Activated T-helper 1 cell treated with anti-CD3 and anti-CD28 coated beads, Interleukin-12 subunit alpha, Interleukin-12 subunit beta, Interleukin-2, Interleukin-4 antibody, amounts not matched to agents 30 ng/mL and 10 ng/mL and 1 ng/mL, durations not matched to agents 14 hours and 24 hours and 36 hours (primary cell): Measurements from ENCODE around the gene SOCS6. TPM values are rescaled to one million over a fixed set of nuclear protein-coding genes. Genes with fewer than 3 reads are reported as not detected.

Experiments used
- DNase-seq: peaks from one replicate; pipeline ENCODE4 v3.0.0; 2021; ENCODE audit warnings: low spot score
- H3K27ac Mint-ChIP-seq: one replicate; pipeline ENCODE4 v1.8.0; 2021; ENCODE audit warnings: mild to moderate bottlenecking, mixed read lengths
- H3K27me3 Mint-ChIP-seq: one replicate; pipeline ENCODE4 v1.8.0; 2022; ENCODE audit warnings: mild to moderate bottlenecking, moderate library complexity, mixed read lengths; ENCODE audit not compliant: insufficient read depth
- H3K36me3 Mint-ChIP-seq: one replicate; pipeline ENCODE4 v1.8.0; 2021; ENCODE audit warnings: low read depth, mixed read lengths
- H3K4me1 Mint-ChIP-seq: one replicate; pipeline ENCODE4 v1.8.0; 2021; ENCODE audit warnings: low read depth, mixed read lengths
- H3K4me3 Mint-ChIP-seq: one replicate; pipeline ENCODE4 v1.8.0; 2021; ENCODE audit warnings: mild to moderate bottlenecking, moderate library complexity, mixed read lengths
- H3K9me3 Mint-ChIP-seq: one replicate; pipeline ENCODE4 v1.8.0; 2021; ENCODE audit warnings: mixed read lengths
- intact Hi-C: fragments of 100-400 bp; cut with micrococcal nuclease; formaldehyde crosslinking; loops from one replicate; pipeline ENCODE4 v1.15.1; 2024
- total RNA-seq: library from RNA; stranded (reverse); gene quantifications from 2 replicates; pipeline ENCODE4 v1.2.3, GENCODE V29; 2022

The SOCS6 gene
- total RNA-seq, 1 donor from 2014 or later = 3.9 TPM

DNA sequence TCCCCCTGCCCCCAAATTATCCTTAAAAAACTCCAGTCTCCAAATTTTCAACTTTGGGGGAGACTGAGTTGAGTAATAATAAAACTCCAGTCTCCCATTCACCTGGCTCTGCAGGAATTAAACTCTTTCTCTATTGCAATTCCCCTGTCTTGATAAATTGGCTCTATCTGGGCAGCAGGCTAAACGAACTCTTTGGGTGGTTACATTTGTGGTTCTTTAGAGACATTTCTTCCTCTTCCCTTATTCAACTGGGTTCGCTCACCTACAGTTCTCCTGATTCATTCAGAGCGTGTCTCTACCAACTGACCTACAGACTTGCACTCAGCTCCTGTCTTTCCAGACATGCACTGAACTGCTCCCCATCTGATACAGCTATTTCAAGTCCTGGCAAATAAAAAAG is 17.1 kb upstream of the SOCS6 start:
- peaks cover 2% of the 10 kb centered on the region for H3K27me3 Mint-ChIP-seq
- no peak overlapping the region for H3K27ac Mint-ChIP-seq
- intact Hi-C loops = no loop called here
- H3K36me3 Mint-ChIP-seq = no peaks in the 10 kb centered on the region
- peaks cover 23% of the 10 kb centered on the region for H3K9me3 Mint-ChIP-seq
- no peak for DNase-seq
- H3K4me3 Mint-ChIP-seq = no peak overlapping the region
- no peaks in the 10 kb centered on the region for H3K4me1 Mint-ChIP-seq

DNA sequence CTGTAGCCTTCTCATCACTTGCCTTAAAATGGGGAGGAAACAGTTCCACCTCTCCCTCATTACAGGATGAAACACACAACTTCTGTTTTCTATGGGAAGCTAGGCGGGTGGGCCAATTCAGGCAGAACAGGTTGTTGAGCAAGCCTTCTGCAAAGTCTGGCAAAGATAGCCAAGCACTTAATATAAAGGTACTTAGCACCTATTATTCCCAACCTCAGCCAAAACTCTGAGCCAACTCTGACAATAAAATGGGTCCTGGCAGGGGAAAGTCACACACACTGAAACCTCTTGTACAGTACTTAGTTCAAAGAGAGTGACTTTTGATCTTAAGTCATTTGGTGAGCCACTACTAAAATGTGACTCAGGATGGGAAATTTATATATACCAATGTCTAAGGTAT is 15.8 kb upstream of the SOCS6 start:
- H3K4me3 Mint-ChIP-seq = no peak overlapping the region
- intact Hi-C loops = no loop called here
- H3K27ac Mint-ChIP-seq = no peak overlapping the region
- peaks cover 2% of the 10 kb centered on the region for H3K27me3 Mint-ChIP-seq
- no peaks in the 10 kb centered on the region for H3K4me1 Mint-ChIP-seq
- DNase-seq = no peak
- H3K9me3 Mint-ChIP-seq = peaks cover 23% of the 10 kb centered on the region
- H3K36me3 Mint-ChIP-seq = no peaks in the 10 kb centered on the region

DNA sequence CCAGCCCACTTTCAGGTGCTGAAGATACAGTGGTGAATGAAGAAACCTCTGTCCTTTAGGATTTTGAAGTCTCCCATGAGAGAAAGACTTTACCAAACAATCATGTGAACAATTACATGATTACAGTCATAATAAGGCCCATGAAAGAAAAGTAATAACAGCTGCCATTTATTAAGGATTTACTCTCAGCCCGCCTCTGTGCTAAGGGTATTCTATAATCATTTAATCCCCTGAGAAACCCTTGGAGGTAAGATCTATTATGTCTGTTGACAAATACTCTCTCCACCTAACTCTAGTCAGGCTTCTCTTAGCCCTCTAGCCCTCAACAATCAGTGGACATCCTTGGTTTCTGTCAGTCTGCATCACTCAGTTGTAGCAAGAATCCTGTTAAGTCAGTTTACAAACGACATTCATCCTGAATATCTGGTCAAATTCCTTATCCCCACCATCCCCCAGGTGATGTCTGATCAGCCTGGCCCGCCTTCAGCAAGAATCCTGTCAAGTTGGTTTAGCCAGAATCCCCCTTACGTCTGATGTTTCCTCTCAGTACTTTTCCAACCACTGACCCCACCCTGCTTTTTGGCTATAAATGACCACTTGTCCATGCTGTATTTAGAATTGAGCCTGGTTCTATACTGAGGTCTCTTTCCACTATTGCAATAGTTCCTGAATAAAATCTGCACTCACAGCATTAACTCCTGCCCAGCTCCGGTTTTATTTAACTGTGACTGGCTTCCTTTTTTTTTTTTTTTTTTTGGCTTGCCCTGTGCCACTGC is 12.2 kb upstream of the SOCS6 start:
- Mint-ChIP-seq H3K9me3 (peaks cover 23% of the 10 kb centered on the region), H3K4me1 (no peaks in the 10 kb centered on the region), H3K36me3 (no peaks in the 10 kb centered on the region), H3K4me3 (no peak overlapping the region), H3K27me3 (peaks cover 2% of the 10 kb centered on the region), H3K27ac (no peak overlapping the region)
- no peak for DNase-seq
- intact Hi-C loops = no loop called here

DNA sequence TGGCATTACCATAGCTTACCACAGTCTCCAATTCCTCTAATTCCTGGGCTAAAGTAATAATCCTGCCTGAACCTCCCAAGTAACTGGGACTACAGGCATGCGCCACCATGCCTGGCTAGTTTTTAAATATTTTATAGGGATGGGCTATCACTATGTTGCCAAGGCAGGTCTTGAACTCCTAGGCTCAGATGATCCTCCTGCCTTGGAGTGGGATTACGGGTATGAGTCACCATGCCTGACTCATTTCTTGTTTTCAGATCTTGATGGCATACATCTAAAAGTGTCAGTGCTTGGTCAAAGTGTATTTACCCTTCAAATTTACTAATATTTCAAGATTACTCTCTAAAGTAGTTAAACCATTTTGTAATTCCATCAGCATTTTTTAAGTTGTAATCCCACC is 9.4 kb upstream of the SOCS6 start:
- H3K4me1 Mint-ChIP-seq = no peaks in the 10 kb centered on the region
- H3K27ac Mint-ChIP-seq = no peak overlapping the region
- no peak for DNase-seq
- no peaks in the 10 kb centered on the region for H3K36me3 Mint-ChIP-seq
- peaks cover 4% of the 10 kb centered on the region for H3K27me3 Mint-ChIP-seq
- intact Hi-C loops = no loop called here
- peaks cover 16% of the 10 kb centered on the region for H3K9me3 Mint-ChIP-seq
- no peak overlapping the region for H3K4me3 Mint-ChIP-seq

DNA sequence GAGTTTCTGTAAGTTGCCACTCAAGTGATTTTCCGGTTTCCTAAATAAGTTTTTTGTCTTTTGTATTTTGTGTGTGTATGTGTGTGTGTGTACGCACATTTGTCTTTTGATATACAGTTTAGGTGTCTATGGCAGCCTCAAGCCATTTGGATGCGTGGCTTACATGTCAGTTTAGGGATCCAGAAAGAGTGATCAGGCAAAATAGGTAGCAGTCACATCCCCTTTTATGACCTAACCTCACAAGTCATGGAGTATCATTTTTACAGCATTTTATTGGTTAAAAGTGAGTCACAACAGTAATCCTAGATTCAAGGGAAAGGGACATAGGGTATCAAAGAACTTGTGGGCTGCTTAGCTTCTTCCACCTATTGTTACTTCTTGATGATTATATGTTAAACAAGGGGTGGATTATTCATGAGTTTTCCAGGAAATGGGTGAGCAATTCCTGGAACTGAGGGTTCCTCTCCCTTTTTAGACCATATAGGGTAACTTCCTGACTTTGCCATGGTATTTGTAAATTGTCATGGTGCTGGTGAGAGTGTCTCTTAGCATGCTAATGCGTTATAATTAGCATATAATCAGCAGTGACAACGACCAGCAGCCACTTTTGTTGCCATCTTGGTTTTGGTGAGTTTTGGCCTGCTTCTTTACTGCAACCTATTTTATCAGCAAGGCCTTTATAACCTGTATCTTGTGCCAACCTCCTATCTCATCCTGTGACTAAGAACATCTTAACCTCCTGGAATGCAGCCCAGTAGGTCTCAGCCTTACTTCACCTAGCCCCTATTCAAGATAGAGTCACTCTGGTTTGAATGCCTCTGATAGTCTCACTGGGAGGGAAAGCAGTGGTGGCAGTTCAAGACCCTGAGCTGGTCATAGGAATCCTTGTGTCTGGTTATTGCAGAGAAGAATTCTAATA is 8.6 kb upstream of the SOCS6 start:
- Mint-ChIP-seq H3K9me3 (peaks cover 16% of the 10 kb centered on the region), H3K27ac (no peak overlapping the region), H3K36me3 (no peaks in the 10 kb centered on the region), H3K4me3 (no peak overlapping the region), H3K4me1 (no peaks in the 10 kb centered on the region), H3K27me3 (peaks cover 2% of the 10 kb centered on the region)
- intact Hi-C loops = no loop called here
- DNase-seq = no peak

DNA sequence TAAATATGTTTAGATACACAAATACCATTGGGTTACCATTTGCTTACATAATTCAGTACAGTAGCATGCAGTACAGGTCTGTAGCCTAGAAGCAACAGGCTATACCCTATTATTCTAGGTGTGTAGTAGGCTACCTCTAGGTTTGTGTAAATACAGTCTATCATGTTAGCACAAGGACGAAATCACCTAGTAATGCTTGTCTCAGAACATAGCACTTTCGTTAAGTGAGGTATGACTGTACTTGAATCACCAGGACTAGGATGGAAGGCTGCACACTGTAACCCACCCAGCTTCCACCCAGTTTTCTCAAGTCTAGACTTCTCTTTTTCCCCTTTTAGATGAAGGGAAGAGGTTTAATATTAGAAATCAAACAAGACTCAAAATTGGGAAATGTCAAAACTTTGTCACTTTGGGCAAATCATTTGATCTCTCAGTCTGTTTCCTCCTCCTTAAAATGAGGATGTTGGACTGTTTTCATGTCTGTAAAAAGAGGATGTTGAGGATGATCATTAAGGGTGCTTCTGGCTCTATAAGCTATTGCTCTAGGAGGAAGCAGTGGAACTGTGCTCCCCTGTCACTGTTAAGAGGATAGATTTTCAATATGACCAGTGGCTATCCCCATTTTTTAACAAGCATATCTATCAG is 3.7 kb upstream of the SOCS6 start:
- no peak for DNase-seq
- peaks cover 16% of the 10 kb centered on the region for H3K9me3 Mint-ChIP-seq

DNA sequence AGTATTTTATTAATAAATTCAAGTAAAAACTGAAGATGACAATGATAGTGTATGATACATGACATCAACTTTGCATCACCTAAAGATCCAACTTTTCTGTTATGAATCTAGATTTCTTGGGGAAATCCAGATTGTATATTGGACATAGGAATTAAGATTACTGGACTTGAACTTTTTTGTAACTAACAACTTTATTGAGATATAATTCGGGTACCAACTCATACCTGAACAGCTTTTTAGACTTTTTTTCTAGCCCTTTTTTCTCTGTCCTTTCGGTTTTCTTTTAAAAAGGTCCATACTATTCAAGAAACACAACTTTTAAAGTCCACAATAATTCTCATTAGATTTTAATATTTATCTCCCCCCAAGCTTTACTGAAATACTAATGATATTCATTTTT is 1.1 kb upstream of the SOCS6 start:
- peaks cover 4% of the 10 kb centered on the region for H3K9me3 Mint-ChIP-seq

More for the DNA sequence above, 3.7 kb upstream of the SOCS6 start:
- intact Hi-C loops = no loop called here
- Mint-ChIP-seq H3K36me3 (peaks cover 2% of the 10 kb centered on the region), H3K4me1 (no peaks in the 10 kb centered on the region), H3K4me3 (no peak overlapping the region), H3K27ac (no peak overlapping the region), H3K27me3 (peaks cover 16% of the 10 kb centered on the region)

DNA sequence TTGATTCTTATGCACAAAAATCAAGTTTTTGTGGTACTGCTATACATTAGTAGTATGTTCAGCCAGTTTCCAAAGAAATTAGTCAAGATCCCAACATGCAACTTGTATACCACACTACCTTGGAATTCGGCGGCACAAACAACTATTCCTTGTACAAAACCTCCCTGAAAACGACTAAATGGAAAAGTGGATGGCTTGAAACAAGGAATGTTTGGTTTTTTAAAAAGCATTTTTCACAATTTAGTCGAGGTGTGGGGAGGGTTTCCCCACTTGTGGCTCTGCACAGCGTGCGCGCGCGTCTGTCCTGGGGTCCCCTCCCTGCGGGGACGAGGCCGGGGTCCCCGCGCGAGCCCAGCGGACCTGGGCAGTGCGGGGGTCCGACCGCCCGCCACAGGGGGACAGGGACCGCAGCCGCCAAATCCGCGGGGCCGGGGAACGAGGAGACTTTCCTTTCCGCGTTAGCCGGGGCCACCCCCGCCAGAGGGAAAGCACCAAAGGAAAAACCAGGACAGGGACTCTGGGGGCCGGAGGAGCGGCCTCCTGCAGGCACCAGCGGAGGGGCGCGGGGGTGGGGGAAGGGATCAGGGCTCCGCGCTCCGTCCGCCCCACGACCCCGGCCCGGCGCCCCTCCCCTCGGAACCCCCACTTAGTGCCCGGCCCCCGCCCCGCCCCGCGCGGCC is 534 bp upstream of the SOCS6 start:
- intact Hi-C loops = loop anchor here (1.0 kb wide), 1 partner anchor 83 kb away; the partner anchor contains the start of gene RTTN
- DNase-seq = no peak
- Mint-ChIP-seq H3K27ac (no peak overlapping the region), H3K9me3 (no peaks in the 10 kb centered on the region), H3K4me3 (peak overlapping the region; percentile 74), H3K36me3 (peaks cover 4% of the 10 kb centered on the region), H3K27me3 (peaks cover 29% of the 10 kb centered on the region), H3K4me1 (peaks cover 9% of the 10 kb centered on the region)

More for the DNA sequence above, 1.1 kb upstream of the SOCS6 start:
- no peak for DNase-seq
- H3K27me3 Mint-ChIP-seq = peaks cover 29% of the 10 kb centered on the region
- peaks cover 9% of the 10 kb centered on the region for H3K4me1 Mint-ChIP-seq
- H3K36me3 Mint-ChIP-seq = peaks cover 4% of the 10 kb centered on the region
- intact Hi-C loops = loop anchor here (1.0 kb wide), 1 partner anchor 82 kb away; the partner anchor contains the start of gene RTTN
- peak overlapping the region; percentile 74 for H3K4me3 Mint-ChIP-seq
- H3K27ac Mint-ChIP-seq = no peak overlapping the region

DNA sequence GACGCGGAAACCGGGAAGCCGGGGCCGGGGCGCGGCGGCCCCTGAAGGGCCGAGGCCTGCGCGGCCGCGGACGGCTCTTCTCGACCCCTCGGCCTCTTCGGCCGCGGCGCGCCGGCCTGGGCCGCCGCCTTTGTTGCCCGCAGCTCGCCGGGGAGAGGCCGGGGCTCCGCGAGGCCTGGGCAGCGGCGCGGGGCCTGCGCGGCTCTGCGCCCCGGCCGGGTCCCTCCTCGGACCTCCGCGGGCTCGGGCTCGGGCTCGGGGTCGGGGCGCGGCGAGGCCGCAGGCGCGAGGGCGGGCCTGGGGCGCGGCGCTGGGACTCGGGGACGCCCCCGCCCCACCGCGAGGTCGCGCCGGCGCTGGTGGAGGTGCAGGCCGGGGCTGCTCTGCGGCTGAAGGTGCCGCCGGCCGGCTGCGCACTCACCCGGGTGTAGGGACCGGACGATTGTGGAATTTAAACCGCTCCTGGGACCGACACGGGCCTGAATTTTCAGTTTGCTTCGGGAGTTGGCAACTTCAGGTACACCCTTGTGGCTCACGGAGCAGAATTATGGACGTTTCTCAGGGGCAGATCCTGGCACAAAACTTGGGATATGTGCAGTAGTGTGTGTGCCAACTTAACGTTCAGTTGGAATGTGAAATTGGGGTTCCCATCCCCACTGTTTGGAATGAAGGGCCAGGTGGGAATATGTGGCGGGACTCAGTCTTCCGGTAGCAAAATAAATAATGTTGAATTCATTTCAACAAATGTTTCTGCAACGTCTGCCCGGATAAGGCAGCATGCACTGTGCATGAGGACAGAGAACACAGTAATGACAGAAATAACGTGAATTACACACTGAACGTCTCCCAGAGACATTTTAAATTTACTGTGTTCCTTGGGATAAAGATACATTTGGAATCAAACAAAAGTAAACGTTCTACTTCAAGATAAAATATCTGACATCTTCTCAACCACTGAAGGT is 787 bp downstream of the SOCS6 start:
- peak; percentile 3 for DNase-seq
- Mint-ChIP-seq H3K27me3 (peaks cover 28% of the 10 kb centered on the region), H3K4me1 (peaks cover 9% of the 10 kb centered on the region), H3K36me3 (peaks cover 4% of the 10 kb centered on the region), H3K4me3 (peak overlapping the region; percentile 90), H3K9me3 (no peaks in the 10 kb centered on the region), H3K27ac (peak overlapping the region; percentile 70)
- intact Hi-C loops = no loop called here

DNA sequence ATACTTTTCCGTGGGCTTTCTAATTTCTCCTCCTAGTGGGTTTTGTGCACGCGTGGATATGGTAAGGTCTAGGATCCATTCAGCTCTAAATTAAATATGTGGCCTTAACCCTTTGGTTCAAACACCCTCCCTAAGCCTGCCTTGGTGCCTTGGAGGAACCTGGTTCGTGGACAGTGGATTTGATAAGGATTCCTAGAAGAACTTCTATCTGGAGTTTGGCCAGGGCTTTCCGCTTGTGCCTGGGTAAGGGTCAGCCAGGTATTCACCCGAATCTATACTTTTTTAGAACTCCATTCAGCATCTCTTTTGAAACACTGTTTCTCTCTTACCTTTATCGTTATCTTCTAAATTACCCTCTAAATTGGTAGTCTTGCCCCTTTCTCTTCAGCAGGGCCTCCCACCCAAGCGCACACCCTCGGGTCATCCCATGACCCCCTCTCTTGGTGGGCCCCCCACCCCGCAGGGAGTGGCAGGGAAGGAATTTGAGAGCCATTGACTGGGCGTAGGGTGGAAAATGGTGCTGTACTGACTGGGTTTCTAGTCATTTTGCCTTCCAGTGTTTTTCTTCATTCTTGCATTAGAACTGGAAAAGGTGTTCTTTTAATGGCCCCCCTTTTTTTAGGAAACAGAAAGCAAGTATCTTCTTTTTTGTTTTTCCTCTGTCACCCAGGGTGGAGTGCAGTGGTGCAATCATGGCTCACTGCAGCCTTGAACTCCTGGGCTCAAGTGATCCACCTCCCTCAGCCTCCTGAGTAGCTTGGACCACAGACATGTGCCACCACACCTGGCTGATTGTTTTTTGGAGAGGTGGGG is 1.8 kb downstream of the SOCS6 start:
- no peak for DNase-seq
- intact Hi-C loops = no loop called here
- peaks cover 4% of the 10 kb centered on the region for H3K36me3 Mint-ChIP-seq
- H3K27ac Mint-ChIP-seq = peak overlapping the region; percentile 4
- peak overlapping the region; percentile 79 for H3K4me3 Mint-ChIP-seq
- H3K27me3 Mint-ChIP-seq = peaks cover 31% of the 10 kb centered on the region
- H3K9me3 Mint-ChIP-seq = no peaks in the 10 kb centered on the region
- H3K4me1 Mint-ChIP-seq = peaks cover 9% of the 10 kb centered on the region

DNA sequence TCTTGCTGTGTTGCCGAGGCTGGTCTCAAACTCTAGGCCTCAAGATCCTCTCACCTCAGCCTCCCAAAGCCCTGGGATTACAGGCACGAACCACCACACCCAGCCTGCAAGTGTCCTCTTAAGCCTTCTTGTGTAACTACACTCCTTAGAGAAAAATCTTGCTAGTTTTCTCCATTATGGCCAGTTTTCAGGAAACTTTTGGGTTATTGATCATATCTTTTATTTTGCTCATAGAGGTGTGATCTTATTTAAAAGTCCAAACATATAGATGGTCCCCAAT is 2.4 kb downstream of the SOCS6 start:
- H3K36me3 Mint-ChIP-seq = peaks cover 4% of the 10 kb centered on the region
- H3K4me1 Mint-ChIP-seq = peaks cover 9% of the 10 kb centered on the region
- H3K9me3 Mint-ChIP-seq = no peaks in the 10 kb centered on the region
- H3K27me3 Mint-ChIP-seq = peaks cover 32% of the 10 kb centered on the region
- intact Hi-C loops = no loop called here
- no peak overlapping the region for H3K27ac Mint-ChIP-seq
- H3K4me3 Mint-ChIP-seq = peak overlapping the region; percentile 79
- no peak for DNase-seq
